HG02943 (cell line): ENCODE results near the gene FHOD1.

Experiments used
- ATAC-seq: cut with Tn5 transposase; IDR thresholded peaks from one replicate; pipeline ENCODE4 v1.9.1; 2021; ENCODE audit warnings: mild to moderate bottlenecking, low read depth, moderate library complexity; ENCODE audit not compliant: unreplicated experiment

The FHOD1 gene

DNA sequence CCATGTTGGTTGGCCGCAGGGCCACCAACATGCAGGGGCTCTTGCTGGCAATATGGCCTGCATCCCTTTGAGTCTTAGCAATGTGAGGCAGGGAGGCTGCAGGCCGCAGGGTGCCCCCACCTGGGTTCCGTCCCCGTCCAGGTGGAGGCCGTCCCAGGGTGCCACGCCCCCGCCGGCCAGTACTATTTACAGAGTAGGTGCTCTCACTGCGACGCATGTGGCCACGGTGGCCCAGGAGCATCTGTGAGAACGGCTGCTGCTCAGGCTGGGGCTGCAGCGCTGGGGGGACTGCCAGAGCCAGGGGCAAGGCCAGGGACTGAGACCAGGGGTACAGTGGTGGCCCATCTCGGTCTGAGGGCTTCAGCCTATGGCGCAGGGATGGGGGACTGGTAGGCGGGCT lies 67.1 kb downstream of the FHOD1 start:
- ATAC-seq, result no peak

DNA sequence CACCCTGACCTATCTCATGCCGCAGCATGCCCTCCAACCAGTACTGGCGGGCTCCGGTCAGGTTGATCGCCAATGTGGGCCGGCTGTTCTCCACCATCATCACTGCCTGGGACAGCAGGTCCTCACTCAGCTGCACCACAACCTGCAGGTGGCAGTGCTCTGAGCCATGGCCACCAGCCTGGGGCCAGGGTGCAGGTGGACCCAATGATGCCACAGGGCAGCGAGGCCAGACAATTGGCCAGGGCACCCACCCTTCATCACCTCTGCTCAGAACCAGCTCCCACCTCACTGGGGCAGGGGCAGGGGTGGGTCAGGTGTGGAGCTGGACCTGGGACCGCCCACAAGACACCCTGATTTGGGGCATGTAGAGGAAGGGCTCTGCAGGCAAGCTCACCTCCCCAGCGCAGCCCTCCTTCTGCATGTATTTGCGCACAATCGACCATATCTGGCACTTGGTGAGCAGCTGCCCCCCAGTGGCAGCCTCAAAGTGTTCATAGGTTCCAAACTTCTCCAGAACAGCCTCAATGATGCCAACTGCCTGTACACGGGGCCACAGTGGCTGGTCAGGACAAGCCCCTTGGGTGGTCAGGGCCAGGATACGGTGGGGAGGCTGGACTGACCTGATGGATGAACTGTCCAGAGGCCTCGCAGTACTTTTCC lies 67.7 kb downstream of the FHOD1 start:
- ATAC-seq, result no peak
